Omental fat pad (tissue), 4 donors: Measurements from ENCODE around the gene INHBC. TPM values are rescaled to one million over a fixed set of nuclear protein-coding genes. Genes with fewer than 3 reads are reported as not detected.

Experiments
- ATAC-seq: fragments of 150-250 bp; one replicate; pipeline ENCODE4 v1.9.1; 2016; ENCODE audit warnings: mild to moderate bottlenecking, moderate library complexity; ENCODE audit not compliant: low FRiP score
- DNase-seq: peaks from one replicate; pipeline ENCODE4 v3.0.0-alpha.2; 2019; ENCODE audit warnings: low spot score
- total RNA-seq, 4 donors: library from RNA; depleted of rRNA; stranded (reverse); fragments of >200 nt; gene quantifications; one replicate each; pipeline ENCODE4 v1.1.0, GENCODE V29; 2016
- TF ChIP-seq, protein P1 (sequence below), 3 donors: fragments of 450-650 bp; IDR thresholded peaks; one replicate each; pipeline ENCODE4 v1.5.1; 2016 to 2017; ENCODE audit warnings: antibody characterized with exemption in 3 of 3, mild to moderate bottlenecking in 3 of 3, moderate library complexity in 2 of 3

Gene INHBC, protein sequence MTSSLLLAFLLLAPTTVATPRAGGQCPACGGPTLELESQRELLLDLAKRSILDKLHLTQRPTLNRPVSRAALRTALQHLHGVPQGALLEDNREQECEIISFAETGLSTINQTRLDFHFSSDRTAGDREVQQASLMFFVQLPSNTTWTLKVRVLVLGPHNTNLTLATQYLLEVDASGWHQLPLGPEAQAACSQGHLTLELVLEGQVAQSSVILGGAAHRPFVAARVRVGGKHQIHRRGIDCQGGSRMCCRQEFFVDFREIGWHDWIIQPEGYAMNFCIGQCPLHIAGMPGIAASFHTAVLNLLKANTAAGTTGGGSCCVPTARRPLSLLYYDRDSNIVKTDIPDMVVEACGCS
- total RNA-seq: not detected

DNA sequence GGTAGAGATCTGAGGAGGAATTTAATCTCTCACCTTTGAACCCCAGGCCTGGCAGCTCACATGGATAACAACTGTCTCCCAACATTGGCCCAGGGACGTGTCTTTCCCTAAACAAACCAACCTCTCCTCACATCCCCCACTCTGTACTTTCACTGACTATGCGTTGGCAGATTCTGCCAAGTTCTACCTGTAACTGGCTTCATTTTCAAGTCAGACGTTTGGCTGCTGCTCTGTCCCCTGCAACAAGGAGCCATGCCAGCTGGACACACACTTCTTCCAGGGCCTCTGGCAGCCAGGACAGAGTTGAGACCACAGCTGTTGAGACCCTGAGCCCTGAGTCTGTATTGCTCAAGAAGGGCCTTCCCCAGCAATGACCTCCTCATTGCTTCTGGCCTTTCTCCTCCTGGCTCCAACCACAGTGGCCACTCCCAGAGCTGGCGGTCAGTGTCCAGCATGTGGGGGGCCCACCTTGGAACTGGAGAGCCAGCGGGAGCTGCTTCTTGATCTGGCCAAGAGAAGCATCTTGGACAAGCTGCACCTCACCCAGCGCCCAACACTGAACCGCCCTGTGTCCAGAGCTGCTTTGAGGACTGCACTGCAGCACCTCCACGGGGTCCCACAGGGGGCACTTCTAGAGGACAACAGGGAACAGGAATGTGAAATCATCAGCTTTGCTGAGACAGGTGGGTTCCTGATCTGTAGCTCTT, at the start of gene INHBC:
Gene INHBC (plus strand): TSS at position 268 of the 707 bp plus-strand sequence. CDS start 103 bp downstream, at position 371.
- ATAC-seq: no peak
- TF ChIP-seq, protein P1, sequence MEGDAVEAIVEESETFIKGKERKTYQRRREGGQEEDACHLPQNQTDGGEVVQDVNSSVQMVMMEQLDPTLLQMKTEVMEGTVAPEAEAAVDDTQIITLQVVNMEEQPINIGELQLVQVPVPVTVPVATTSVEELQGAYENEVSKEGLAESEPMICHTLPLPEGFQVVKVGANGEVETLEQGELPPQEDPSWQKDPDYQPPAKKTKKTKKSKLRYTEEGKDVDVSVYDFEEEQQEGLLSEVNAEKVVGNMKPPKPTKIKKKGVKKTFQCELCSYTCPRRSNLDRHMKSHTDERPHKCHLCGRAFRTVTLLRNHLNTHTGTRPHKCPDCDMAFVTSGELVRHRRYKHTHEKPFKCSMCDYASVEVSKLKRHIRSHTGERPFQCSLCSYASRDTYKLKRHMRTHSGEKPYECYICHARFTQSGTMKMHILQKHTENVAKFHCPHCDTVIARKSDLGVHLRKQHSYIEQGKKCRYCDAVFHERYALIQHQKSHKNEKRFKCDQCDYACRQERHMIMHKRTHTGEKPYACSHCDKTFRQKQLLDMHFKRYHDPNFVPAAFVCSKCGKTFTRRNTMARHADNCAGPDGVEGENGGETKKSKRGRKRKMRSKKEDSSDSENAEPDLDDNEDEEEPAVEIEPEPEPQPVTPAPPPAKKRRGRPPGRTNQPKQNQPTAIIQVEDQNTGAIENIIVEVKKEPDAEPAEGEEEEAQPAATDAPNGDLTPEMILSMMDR (IDR thresholded peaks at IDR 0.05): no peak
- no peak for DNase-seq

DNA sequence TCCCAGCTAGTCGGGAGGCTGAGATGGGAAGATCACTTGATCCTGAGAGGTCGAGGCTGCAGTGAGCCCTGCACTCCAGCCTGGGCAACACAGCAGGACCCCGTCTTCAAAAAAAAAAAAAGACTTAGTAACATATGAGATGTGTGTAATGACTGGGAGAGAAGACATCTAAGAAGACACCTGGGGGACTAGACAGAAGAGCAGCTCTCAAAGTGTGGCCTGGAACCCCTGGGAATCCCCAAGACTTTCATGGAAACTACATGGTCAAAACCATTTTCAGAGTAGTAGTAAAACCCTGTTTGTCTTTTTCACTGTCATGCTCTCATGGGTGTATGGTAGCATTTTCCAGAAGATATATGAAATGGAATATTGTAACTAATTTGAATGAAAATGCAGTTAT, 49.0 kb upstream of the INHBC start:
- TF ChIP-seq, protein P1 (IDR thresholded peaks at IDR 0.05): no peak
- ATAC-seq (no peak), DNase-seq (no peak)

DNA sequence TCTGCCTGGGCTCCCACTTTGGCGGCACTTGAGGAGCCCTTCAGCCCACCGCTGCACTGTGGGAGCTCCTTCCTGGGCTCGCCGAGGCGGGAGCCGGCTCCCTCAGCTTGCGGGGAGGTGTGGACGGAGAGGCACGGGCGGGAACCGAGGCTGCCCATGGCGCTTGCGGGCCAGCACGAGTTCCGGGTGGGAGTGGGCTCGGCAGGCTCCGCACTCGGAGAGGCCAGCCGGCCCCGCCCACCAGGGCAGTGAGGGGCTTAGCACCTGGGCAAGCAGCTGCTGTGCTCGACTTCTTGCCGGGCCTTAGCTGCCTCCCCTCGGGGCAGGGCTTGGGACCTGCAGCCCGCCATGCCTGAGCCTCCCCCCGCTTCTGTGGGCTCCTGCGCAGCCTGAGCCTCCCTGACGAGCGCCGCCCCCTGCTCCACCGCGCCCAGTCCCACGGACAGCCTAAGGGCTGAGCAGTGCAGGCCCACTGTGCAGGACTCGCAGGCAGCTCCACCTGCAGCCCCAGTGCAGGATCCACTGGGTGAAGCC, 48.3 kb upstream of the INHBC start:
- no peak for ATAC-seq
- TF ChIP-seq, protein P1 (IDR thresholded peaks at IDR 0.05): no peak
- no peak for DNase-seq

DNA sequence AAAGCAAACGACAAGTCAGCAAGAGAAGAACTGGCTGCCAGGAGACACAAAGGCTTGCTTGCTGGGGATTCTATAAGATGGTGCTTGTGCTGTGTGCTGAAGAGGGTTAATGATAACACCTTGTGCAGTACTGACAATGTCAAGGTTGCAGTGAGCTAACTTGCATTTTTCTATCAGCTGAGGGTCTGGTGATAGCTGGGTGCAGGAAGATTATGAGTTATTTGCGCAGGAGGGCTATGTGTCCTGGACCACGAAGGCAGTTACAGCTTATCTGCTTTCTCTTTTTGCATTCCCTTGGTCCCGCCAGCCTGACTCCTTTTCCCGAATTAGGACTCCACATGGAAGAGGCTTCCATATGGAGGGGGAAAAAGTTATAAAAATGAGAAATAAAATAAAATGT, 46.2 kb upstream of the INHBC start:
- DNase-seq (no peak), ATAC-seq (no peak)
- TF ChIP-seq, protein P1 (IDR thresholded peaks at IDR 0.05): no peak

DNA sequence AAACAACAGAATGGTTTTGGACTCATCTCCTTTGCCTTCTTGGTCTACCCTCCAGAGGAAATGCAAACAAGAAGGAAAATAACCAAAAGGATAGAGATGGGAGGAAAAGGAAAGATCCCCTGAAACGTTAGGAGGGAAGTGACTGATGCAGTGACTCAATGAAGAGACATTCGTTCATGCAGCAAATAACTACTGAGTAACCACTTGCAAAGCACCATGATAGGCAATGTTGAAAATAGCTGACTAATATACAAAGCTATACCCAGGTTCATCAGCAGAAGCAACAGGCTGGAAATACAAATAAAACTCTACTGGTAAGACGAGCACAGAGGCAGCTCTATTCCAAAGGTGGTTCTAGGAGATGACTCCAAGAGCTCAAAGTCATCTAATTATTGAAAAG, 45.6 kb upstream of the INHBC start:
- ATAC-seq (peak; percentile 48), DNase-seq (no peak)
- TF ChIP-seq, protein P1 (IDR thresholded peaks at IDR 0.05): no peak

DNA sequence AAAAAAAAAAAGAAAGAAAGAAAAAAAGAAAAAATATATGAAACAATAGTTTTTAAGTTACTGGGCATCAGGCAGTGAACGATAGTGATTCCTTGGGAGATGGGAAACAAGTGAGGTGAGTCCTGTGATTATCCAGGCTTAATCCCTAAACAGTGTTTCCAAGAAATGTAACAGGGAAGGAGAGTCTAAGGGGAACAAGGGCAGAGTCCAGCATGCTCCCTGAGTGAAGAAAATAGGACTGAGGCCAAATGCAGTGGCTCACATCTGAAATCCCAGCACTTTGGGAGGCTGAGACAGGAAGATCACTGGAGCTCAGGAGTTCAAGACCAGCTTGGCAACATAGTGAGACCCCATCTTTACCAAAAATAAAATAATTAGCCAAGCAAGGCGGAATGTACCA, 44.4 kb upstream of the INHBC start:
- TF ChIP-seq, protein P1 (IDR thresholded peaks at IDR 0.05): no peak
- ATAC-seq: no peak
- DNase-seq: no peak
